GM23338 (cell line): ENCODE results near the gene PDE4D. TPM values are rescaled to one million over a fixed set of nuclear protein-coding genes. Genes with fewer than 3 reads are reported as not detected.

Experiments
- ATAC-seq: fragments of 200-7000 bp; cut with Tn5 transposase; 3 replicates; pipeline ENCODE4 v1.9.1; 2020
- DNase-seq: peaks from one replicate; pipeline ENCODE4 v3.0.0-alpha.2; 2015; ENCODE audit warnings: low spot score
- H2AFZ ChIP-seq: fragments of 200-600 bp; sonication (generic); 2 replicates; pipeline ENCODE4 v1.8.0; 2016; ENCODE audit warnings: antibody characterized with exemption, mild to moderate bottlenecking, moderate library complexity
- H3F3A ChIP-seq: fragments of 200-600 bp; sonication (generic); replicated peaks from 2 replicates; pipeline ENCODE4 v1.8.0; 2017; ENCODE audit warnings: antibody characterized with exemption, mixed run types, low read depth
- H3K27ac ChIP-seq: fragments of 200-600 bp; sonication (generic); 2 replicates; pipeline ENCODE4 v1.6.1; 2016; ENCODE audit warnings: low read depth
- H3K27me3 ChIP-seq: fragments of 200-600 bp; sonication (generic); 2 replicates; pipeline ENCODE4 v1.8.0; 2016; ENCODE audit warnings: mild to moderate bottlenecking, mixed run types, moderate library complexity; ENCODE audit not compliant: insufficient read depth
- H3K36me3 ChIP-seq: fragments of 200-600 bp; sonication (generic); 2 replicates; pipeline ENCODE4 v1.8.0; 2016; ENCODE audit warnings: mild to moderate bottlenecking; ENCODE audit not compliant: insufficient read depth
- H3K4me1 ChIP-seq: fragments of 200-600 bp; sonication (generic); 2 replicates; pipeline ENCODE4 v1.8.0; 2016; ENCODE audit warnings: mild to moderate bottlenecking, moderate library complexity; ENCODE audit not compliant: insufficient read depth
- H3K4me2 ChIP-seq: fragments of 200-600 bp; sonication (generic); 2 replicates; pipeline ENCODE4 v1.7.1; 2017; ENCODE audit warnings: mixed run types
- H3K4me3 ChIP-seq: fragments of 200-600 bp; sonication (generic); 2 replicates; pipeline ENCODE4 v1.6.1; 2016; ENCODE audit warnings: mixed run types
- H3K79me2 ChIP-seq: fragments of 200-600 bp; sonication (generic); replicated peaks from 2 replicates; pipeline ENCODE4 v1.8.0; 2017; ENCODE audit warnings: mild to moderate bottlenecking; ENCODE audit not compliant: insufficient read depth
- H3K9me2 ChIP-seq: fragments of 200-600 bp; sonication (generic); 2 replicates; pipeline ENCODE4 v1.8.0; 2017; ENCODE audit not compliant: insufficient read depth
- H4K20me1 ChIP-seq: fragments of 200-600 bp; sonication (generic); replicated peaks from 2 replicates; pipeline ENCODE4 v1.8.0; 2017; ENCODE audit warnings: mild to moderate bottlenecking; ENCODE audit not compliant: insufficient read depth
- H3K27ac Mint-ChIP-seq: 2 replicates; pipeline ENCODE4 v1.8.0; 2020; ENCODE audit warnings: inconsistent platforms, mild to moderate bottlenecking, moderate library complexity, mixed read lengths
- H3K27me3 Mint-ChIP-seq: 3 replicates; pipeline ENCODE4 v1.8.0; 2022; ENCODE audit warnings: low read depth, mild to moderate bottlenecking, moderate library complexity, mixed read lengths, inconsistent platforms; ENCODE audit not compliant: insufficient read depth, poor library complexity
- H3K36me3 Mint-ChIP-seq: 3 replicates; pipeline ENCODE4 v1.8.0; 2021; ENCODE audit warnings: low read depth, mild to moderate bottlenecking, inconsistent platforms, moderate library complexity, mixed read lengths
- H3K4me1 Mint-ChIP-seq: 3 replicates; pipeline ENCODE4 v1.8.0; 2020; ENCODE audit warnings: mild to moderate bottlenecking, inconsistent platforms, mixed read lengths
- H3K4me3 Mint-ChIP-seq: 3 replicates; pipeline ENCODE4 v1.8.0; 2021; ENCODE audit warnings: moderate library complexity, mild to moderate bottlenecking, inconsistent platforms, mixed read lengths
- H3K9me3 Mint-ChIP-seq: 3 replicates; pipeline ENCODE4 v1.8.0; 2020; ENCODE audit warnings: moderate library complexity, mild to moderate bottlenecking, inconsistent platforms, mixed read lengths
- CREB1 ChIP-seq: fragments of 250-450 bp; sonication (Bioruptor Pico); IDR thresholded peaks from 2 replicates; pipeline ENCODE4 v1.5.0; 2020; ENCODE audit warnings: low read depth, mild to moderate bottlenecking, moderate library complexity
- EZH2 ChIP-seq: fragments of 200-600 bp; sonication (generic); IDR thresholded peaks from one replicate; pipeline ENCODE4 v1.8.0; 2017; ENCODE audit warnings: antibody characterized with exemption, mild to moderate bottlenecking, low read depth; ENCODE audit not compliant: unreplicated experiment
- EZH2phosphoT487 ChIP-seq: fragments of 200-600 bp; sonication (generic); IDR thresholded peaks from one replicate; pipeline ENCODE4 v1.8.1; 2018; ENCODE audit warnings: antibody characterized with exemption; ENCODE audit not compliant: unreplicated experiment
- JUNB ChIP-seq: IDR thresholded peaks from one replicate; pipeline ENCODE4 v1.6.1; 2016; ENCODE audit warnings: antibody characterized with exemption; ENCODE audit not compliant: unreplicated experiment
- NANOG ChIP-seq: IDR thresholded peaks from 2 replicates; pipeline ENCODE4 v1.6.1; 2016; ENCODE audit warnings: antibody characterized with exemption, borderline replicate concordance
- POLR2AphosphoS5 ChIP-seq: IDR thresholded peaks from 2 replicates; pipeline ENCODE4 v1.6.1; 2016; ENCODE audit warnings: antibody characterized with exemption, low read depth
- STAT1 ChIP-seq: IDR thresholded peaks from one replicate; pipeline ENCODE4 v1.6.1; 2016; ENCODE audit warnings: antibody characterized with exemption; ENCODE audit not compliant: unreplicated experiment
- ZNF114 ChIP-seq: fragments of 250-450 bp; sonication (Bioruptor Pico); IDR thresholded peaks from 2 replicates; pipeline ENCODE4 v1.5.0; 2020; ENCODE audit warnings: mild to moderate bottlenecking, moderate library complexity
- ZNF331 ChIP-seq: fragments of 250-450 bp; sonication (Bioruptor Pico); IDR thresholded peaks from 2 replicates; pipeline ENCODE4 v1.5.0; 2020; ENCODE audit warnings: low read depth, mild to moderate bottlenecking, moderate library complexity
- polyA plus RNA-seq: library from polyadenylated mRNA; unstranded; fragments of >200 nt; fragmentation: Nextera tagmentation; extraction: Ambion mirVana; gene quantifications from 2 replicates; pipeline ENCODE4 v1.2.1, GENCODE V29; 2016
- total RNA-seq: library from RNA; depleted of rRNA; stranded (reverse); fragments of >200 nt; shearing (Covaris generic); gene quantifications from 2 replicates; pipeline ENCODE4 v1.2.3, GENCODE V29; 2014
- TF ChIP-seq, protein P1 (sequence below): IDR thresholded peaks from 2 replicates; pipeline ENCODE4 v1.6.1; 2016; ENCODE audit warnings: antibody characterized with exemption
- TF ChIP-seq, protein P2 (sequence below): IDR thresholded peaks from one replicate; pipeline ENCODE4 v1.6.1; 2018; ENCODE audit warnings: antibody characterized with exemption; ENCODE audit not compliant: unreplicated experiment
- TF ChIP-seq, protein P3 (sequence below): fragments of 250-450 bp; sonication (Bioruptor Pico); IDR thresholded peaks from 2 replicates; pipeline ENCODE4 v1.5.0; 2020; ENCODE audit warnings: mild to moderate bottlenecking, moderate library complexity
- TF ChIP-seq, protein P4 (sequence below), 2 experiments: fragments of 200-600 bp in 1 of 2; sonication (generic) in 1 of 2; conservative IDR thresholded peaks; 2 replicates each; pipeline versions ENCODE4 v1.5.1 to v1.6.1; 2016 to 2017; ENCODE audit warnings: antibody characterized with exemption in 2 of 2, low read depth in 2 of 2, mild to moderate bottlenecking in 2 of 2, moderate library complexity in 1 of 2

Gene PDE4D
- total and polyA plus RNA-seq, 2 experiments from 2014 or later, result 2.1 to 4.7 TPM

DNA sequence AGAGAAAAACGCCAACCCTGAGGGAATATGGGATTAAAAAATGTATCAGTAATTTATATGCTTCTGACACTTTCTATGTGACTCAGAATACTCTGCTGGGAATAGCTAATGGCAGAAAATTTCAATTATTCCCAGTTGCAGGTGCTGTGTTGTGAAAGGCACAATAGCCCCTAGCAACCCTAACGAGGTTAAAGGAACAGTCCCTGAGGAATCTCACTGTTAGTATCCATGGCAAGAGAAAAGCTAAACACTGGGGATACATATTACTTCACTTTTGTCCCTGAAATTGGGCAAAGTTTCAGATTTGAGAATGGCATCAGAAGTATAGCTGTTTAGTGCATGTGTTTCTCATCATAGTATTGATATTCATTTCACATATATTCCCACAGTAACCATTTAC, 755.7 kb downstream of the PDE4D start:
- H3F3A ChIP-seq, result no peaks in the 10 kb centered on the region
- Mint-ChIP-seq H3K9me3 (no peaks in the 10 kb centered on the region), H3K27ac (no peak overlapping the region), H3K27me3 (peaks cover 5% of the 10 kb centered on the region), H3K36me3 (no peaks in the 10 kb centered on the region), H3K4me1 (no peaks in the 10 kb centered on the region), H3K4me3 (no peak overlapping the region)
- H3K79me2 ChIP-seq, result no peaks in the 10 kb centered on the region
- no peaks in the 10 kb centered on the region for H4K20me1 ChIP-seq
- no peaks in the 10 kb centered on the region for H3K27me3 ChIP-seq
- DNase-seq (no peak), ATAC-seq (no peak)
- TF ChIP-seq CREB1 (CRISPR knock-in tag) (no peak), JUNB (no peak), ZNF114 (CRISPR knock-in tag) (no peak), STAT1 (no peak), ZNF331 (no peak), EZH2phosphoT487 (no peak), EZH2 (no peak), POLR2AphosphoS5 (no peak), NANOG (no peak)
- TF ChIP-seq, protein P1, sequence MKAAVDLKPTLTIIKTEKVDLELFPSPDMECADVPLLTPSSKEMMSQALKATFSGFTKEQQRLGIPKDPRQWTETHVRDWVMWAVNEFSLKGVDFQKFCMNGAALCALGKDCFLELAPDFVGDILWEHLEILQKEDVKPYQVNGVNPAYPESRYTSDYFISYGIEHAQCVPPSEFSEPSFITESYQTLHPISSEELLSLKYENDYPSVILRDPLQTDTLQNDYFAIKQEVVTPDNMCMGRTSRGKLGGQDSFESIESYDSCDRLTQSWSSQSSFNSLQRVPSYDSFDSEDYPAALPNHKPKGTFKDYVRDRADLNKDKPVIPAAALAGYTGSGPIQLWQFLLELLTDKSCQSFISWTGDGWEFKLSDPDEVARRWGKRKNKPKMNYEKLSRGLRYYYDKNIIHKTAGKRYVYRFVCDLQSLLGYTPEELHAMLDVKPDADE, result no peak
- TF ChIP-seq, protein P2, sequence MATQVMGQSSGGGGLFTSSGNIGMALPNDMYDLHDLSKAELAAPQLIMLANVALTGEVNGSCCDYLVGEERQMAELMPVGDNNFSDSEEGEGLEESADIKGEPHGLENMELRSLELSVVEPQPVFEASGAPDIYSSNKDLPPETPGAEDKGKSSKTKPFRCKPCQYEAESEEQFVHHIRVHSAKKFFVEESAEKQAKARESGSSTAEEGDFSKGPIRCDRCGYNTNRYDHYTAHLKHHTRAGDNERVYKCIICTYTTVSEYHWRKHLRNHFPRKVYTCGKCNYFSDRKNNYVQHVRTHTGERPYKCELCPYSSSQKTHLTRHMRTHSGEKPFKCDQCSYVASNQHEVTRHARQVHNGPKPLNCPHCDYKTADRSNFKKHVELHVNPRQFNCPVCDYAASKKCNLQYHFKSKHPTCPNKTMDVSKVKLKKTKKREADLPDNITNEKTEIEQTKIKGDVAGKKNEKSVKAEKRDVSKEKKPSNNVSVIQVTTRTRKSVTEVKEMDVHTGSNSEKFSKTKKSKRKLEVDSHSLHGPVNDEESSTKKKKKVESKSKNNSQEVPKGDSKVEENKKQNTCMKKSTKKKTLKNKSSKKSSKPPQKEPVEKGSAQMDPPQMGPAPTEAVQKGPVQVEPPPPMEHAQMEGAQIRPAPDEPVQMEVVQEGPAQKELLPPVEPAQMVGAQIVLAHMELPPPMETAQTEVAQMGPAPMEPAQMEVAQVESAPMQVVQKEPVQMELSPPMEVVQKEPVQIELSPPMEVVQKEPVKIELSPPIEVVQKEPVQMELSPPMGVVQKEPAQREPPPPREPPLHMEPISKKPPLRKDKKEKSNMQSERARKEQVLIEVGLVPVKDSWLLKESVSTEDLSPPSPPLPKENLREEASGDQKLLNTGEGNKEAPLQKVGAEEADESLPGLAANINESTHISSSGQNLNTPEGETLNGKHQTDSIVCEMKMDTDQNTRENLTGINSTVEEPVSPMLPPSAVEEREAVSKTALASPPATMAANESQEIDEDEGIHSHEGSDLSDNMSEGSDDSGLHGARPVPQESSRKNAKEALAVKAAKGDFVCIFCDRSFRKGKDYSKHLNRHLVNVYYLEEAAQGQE, result no peak
- TF ChIP-seq, protein P3, sequence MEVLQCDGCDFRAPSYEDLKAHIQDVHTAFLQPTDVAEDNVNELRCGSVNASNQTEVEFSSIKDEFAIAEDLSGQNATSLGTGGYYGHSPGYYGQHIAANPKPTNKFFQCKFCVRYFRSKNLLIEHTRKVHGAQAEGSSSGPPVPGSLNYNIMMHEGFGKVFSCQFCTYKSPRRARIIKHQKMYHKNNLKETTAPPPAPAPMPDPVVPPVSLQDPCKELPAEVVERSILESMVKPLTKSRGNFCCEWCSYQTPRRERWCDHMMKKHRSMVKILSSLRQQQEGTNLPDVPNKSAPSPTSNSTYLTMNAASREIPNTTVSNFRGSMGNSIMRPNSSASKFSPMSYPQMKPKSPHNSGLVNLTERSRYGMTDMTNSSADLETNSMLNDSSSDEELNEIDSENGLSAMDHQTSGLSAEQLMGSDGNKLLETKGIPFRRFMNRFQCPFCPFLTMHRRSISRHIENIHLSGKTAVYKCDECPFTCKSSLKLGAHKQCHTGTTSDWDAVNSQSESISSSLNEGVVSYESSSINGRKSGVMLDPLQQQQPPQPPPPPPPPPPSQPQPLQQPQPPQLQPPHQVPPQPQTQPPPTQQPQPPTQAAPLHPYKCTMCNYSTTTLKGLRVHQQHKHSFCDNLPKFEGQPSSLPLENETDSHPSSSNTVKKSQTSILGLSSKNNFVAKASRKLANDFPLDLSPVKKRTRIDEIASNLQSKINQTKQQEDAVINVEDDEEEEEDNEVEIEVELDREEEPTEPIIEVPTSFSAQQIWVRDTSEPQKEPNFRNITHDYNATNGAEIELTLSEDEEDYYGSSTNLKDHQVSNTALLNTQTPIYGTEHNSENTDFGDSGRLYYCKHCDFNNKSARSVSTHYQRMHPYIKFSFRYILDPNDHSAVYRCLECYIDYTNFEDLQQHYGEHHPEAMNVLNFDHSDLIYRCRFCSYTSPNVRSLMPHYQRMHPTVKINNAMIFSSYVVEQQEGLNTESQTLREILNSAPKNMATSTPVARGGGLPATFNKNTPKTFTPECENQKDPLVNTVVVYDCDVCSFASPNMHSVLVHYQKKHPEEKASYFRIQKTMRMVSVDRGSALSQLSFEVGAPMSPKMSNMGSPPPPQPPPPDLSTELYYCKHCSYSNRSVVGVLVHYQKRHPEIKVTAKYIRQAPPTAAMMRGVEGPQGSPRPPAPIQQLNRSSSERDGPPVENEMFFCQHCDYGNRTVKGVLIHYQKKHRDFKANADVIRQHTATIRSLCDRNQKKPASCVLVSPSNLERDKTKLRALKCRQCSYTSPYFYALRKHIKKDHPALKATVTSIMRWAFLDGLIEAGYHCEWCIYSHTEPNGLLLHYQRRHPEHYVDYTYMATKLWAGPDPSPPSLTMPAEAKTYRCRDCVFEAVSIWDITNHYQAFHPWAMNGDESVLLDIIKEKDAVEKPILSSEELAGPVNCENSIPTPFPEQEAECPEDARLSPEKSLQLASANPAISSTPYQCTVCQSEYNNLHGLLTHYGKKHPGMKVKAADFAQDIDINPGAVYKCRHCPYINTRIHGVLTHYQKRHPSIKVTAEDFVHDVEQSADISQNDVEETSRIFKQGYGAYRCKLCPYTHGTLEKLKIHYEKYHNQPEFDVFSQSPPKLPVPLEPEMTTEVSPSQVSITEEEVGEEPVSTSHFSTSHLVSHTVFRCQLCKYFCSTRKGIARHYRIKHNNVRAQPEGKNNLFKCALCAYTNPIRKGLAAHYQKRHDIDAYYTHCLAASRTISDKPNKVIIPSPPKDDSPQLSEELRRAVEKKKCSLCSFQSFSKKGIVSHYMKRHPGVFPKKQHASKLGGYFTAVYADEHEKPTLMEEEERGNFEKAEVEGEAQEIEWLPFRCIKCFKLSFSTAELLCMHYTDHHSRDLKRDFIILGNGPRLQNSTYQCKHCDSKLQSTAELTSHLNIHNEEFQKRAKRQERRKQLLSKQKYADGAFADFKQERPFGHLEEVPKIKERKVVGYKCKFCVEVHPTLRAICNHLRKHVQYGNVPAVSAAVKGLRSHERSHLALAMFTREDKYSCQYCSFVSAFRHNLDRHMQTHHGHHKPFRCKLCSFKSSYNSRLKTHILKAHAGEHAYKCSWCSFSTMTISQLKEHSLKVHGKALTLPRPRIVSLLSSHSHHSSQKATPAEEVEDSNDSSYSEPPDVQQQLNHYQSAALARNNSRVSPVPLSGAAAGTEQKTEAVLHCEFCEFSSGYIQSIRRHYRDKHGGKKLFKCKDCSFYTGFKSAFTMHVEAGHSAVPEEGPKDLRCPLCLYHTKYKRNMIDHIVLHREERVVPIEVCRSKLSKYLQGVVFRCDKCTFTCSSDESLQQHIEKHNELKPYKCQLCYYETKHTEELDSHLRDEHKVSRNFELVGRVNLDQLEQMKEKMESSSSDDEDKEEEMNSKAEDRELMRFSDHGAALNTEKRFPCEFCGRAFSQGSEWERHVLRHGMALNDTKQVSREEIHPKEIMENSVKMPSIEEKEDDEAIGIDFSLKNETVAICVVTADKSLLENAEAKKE (CRISPR knock-in tag), result no peak
- TF ChIP-seq, protein P4, sequence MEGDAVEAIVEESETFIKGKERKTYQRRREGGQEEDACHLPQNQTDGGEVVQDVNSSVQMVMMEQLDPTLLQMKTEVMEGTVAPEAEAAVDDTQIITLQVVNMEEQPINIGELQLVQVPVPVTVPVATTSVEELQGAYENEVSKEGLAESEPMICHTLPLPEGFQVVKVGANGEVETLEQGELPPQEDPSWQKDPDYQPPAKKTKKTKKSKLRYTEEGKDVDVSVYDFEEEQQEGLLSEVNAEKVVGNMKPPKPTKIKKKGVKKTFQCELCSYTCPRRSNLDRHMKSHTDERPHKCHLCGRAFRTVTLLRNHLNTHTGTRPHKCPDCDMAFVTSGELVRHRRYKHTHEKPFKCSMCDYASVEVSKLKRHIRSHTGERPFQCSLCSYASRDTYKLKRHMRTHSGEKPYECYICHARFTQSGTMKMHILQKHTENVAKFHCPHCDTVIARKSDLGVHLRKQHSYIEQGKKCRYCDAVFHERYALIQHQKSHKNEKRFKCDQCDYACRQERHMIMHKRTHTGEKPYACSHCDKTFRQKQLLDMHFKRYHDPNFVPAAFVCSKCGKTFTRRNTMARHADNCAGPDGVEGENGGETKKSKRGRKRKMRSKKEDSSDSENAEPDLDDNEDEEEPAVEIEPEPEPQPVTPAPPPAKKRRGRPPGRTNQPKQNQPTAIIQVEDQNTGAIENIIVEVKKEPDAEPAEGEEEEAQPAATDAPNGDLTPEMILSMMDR (conservative IDR thresholded peaks at IDR 0.05; ENCODE audit: low read depth in 2 of 2), result no peak
- peaks cover 3% of the 10 kb centered on the region for H3K9me2 ChIP-seq
- no peak overlapping the region for H3K4me2 ChIP-seq
- no peak overlapping the region for H3K27ac ChIP-seq
- H3K36me3 ChIP-seq, result no peaks in the 10 kb centered on the region
- H2AFZ ChIP-seq, result no peak overlapping the region
- no peaks in the 10 kb centered on the region for H3K4me1 ChIP-seq
- no peak overlapping the region for H3K4me3 ChIP-seq
